Nephron progenitor cell (in vitro differentiated cells): ENCODE measurements around the gene KCNMA1.

Source experiments
- DNase-seq: peaks from one replicate; pipeline ENCODE4 v3.0.0; 2021
- H3K27ac Mint-ChIP-seq: 2 replicates; pipeline ENCODE4 v1.8.0; 2021; ENCODE audit warnings: mild to moderate bottlenecking, moderate library complexity, mixed read lengths
- H3K27me3 Mint-ChIP-seq: 2 replicates; pipeline ENCODE4 v1.8.0; 2021; ENCODE audit warnings: mild to moderate bottlenecking, low read depth, mixed read lengths; ENCODE audit not compliant: poor library complexity
- H3K36me3 Mint-ChIP-seq: 2 replicates; pipeline ENCODE4 v1.8.0; 2021; ENCODE audit warnings: low read depth, mixed read lengths
- H3K4me1 Mint-ChIP-seq: 2 replicates; pipeline ENCODE4 v1.8.0; 2021; ENCODE audit warnings: mixed read lengths
- H3K4me3 Mint-ChIP-seq: 2 replicates; pipeline ENCODE4 v1.8.0; 2021; ENCODE audit warnings: mild to moderate bottlenecking, moderate library complexity, mixed read lengths
- H3K9me3 Mint-ChIP-seq: 2 replicates; pipeline ENCODE4 v1.8.0; 2021; ENCODE audit warnings: mild to moderate bottlenecking, moderate library complexity, mixed read lengths
- CTCF ChIP-seq: fragments of 200-600 bp; sonication (generic); IDR thresholded peaks from 2 replicates; pipeline ENCODE4 v1.5.0; 2021; ENCODE audit warnings: antibody characterized with exemption

KCNMA1 gene

DNA sequence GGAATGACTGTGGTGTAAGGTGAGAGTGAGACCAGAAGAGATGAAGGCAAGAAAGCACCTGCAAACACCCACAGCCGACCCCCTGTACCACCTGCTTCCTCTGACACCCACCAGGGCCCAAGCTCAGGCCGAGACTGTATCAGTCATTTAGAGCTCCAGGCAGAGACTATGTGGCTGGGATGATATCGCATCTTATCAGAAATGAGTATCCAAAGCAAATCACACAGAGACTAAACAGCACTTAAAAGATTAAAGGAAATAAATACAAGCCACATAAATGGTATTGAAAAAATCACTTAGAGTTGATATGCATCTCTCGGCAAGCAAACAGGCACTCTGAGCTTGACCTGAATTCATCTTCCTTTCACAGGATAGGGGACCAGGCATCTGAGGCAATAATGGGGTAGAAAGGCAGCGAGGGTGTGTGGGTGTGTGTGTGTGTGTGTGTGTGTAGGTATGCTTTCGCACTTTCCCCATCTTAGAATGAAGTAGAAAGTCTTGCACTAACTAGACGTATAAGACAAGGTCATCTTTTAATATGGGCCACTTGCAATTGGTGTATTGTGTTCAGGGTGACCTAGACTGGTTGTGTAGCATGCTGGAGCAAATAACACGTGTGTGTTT lies 665.9 kb downstream of the KCNMA1 start:
- H3K9me3 Mint-ChIP-seq = no peaks in the 10 kb centered on the region
- H3K36me3 Mint-ChIP-seq = no peaks in the 10 kb centered on the region

DNA sequence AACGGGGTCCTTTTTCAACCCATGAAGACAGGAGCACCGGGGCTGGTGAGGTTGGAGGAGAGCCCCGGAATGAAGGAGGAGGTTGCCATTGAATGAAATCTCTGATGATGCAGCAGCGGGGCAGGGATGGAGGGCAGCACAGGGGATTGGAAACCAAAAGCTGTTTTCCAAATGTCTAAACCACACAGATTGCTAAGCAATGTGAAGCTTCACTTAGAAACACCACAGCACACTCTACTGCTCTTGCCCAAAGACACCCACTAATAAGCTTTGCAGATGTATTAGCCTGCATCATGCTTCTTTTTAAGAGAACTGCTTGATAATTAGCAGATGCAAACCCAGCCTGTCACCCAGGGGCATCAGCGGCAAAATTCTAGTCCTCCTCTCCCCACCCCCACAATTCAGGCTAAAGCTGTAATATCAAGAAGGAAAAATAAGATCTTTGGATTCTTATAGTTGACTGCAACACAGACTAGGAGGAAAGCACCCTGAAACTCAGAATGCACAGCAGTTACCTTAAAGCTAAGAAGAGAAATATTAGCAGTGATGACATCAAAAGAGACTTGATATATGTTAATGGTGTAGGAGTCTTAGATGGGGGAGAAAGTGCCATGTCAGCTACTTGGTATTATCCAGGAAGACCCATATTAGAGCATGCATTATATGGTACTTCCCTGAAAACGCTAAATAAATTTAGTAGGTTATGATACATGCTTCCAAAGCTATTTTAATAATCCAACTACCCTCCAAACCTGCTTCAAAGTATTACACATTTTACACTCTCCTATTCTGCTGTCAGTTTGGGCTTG lies 666.7 kb downstream of the KCNMA1 start:
- no peak overlapping the region for H3K27ac Mint-ChIP-seq
- peaks cover 48% of the 10 kb centered on the region for H3K4me1 Mint-ChIP-seq
- no peaks in the 10 kb centered on the region for H3K9me3 Mint-ChIP-seq
- no peak overlapping the region for H3K4me3 Mint-ChIP-seq
- no peak for DNase-seq
- TF ChIP-seq CTCF = no peak
- H3K27me3 Mint-ChIP-seq = peaks cover 4% of the 10 kb centered on the region
- H3K36me3 Mint-ChIP-seq = no peaks in the 10 kb centered on the region

More for the DNA sequence above, 665.9 kb downstream of the KCNMA1 start:
- peaks cover 4% of the 10 kb centered on the region for H3K27me3 Mint-ChIP-seq
- TF ChIP-seq CTCF = no peak
- peaks cover 48% of the 10 kb centered on the region for H3K4me1 Mint-ChIP-seq
- no peak for DNase-seq
- H3K4me3 Mint-ChIP-seq = no peak overlapping the region
- H3K27ac Mint-ChIP-seq = no peak overlapping the region

DNA sequence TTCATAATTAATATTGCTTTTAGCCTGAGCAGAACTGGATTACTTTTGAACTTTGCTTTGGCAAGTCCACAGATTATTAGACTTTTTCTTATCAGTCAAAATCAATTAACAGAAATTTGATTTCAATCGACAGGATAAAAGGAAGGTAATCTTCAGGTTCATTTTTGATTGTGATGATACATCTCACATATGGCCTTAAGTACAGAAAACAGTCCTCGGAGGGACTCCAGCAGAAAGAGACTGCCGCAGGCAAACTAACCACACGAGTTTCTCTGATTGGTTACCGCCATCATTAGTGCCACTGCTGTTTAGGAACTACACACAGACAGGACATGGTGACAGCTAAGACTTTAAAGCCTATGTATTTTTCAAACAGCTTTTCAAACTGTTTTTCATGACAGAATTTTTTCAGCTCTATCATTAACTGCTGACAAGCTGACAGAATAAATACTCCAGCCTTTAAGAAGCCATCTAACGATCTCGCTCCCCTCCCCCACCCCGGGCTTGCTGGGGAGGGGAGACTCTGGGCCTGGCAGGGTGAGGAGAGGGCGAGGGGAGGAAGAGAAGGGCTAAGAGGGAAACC lies 668.2 kb downstream of the KCNMA1 start:
- no peak for TF ChIP-seq CTCF
- no peak overlapping the region for H3K4me3 Mint-ChIP-seq

DNA sequence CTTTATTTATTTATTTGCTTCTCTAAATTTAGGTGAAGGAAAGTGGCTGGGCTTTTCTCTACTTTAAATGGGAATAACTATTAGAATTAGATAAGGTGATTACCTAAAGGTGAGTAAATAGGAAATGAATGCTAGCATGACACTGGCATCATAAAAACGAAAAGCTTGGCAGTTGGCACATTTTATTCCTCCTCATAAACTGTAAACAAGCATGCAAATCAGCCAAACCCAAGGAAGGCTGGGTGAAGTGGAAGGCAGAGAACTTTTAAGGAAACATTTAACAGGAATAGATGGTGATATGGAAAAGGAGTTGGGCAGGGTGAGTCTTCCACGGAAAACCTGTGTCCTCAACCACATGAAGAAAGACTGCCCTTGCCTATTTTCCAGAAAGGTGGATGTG lies 669.1 kb downstream of the KCNMA1 start:
- no peaks in the 10 kb centered on the region for H3K9me3 Mint-ChIP-seq
- no peak for TF ChIP-seq CTCF
- peaks cover 8% of the 10 kb centered on the region for H3K27me3 Mint-ChIP-seq
- H3K36me3 Mint-ChIP-seq = no peaks in the 10 kb centered on the region
- H3K27ac Mint-ChIP-seq = no peak overlapping the region
- no peak for DNase-seq
- H3K4me3 Mint-ChIP-seq = no peak overlapping the region
- H3K4me1 Mint-ChIP-seq = peaks cover 39% of the 10 kb centered on the region

More for the DNA sequence above, 668.2 kb downstream of the KCNMA1 start:
- no peaks in the 10 kb centered on the region for H3K9me3 Mint-ChIP-seq
- H3K4me1 Mint-ChIP-seq = peaks cover 48% of the 10 kb centered on the region
- no peaks in the 10 kb centered on the region for H3K36me3 Mint-ChIP-seq
- no peak overlapping the region for H3K27ac Mint-ChIP-seq
- DNase-seq = no peak
- H3K27me3 Mint-ChIP-seq = peaks cover 8% of the 10 kb centered on the region

- Mint-ChIP-seq H3K27ac (no peak overlapping the region), H3K4me3 (no peak overlapping the region), H3K27me3 (peaks cover 8% of the 10 kb centered on the region), H3K36me3 (peaks cover 6% of the 10 kb centered on the region), H3K4me1 (no peaks in the 10 kb centered on the region), H3K9me3 (peaks cover 19% of the 10 kb centered on the region)
- no peak for DNase-seq
- no peak for TF ChIP-seq CTCF
These were observed 674.8 kb downstream of the KCNMA1 start for GRCh38 chr10:76962851-76963250.
